ENCODE measurements around the gene AP2A2.

GRCh38 chr11:959608-960007 lies 33.9 kb downstream of the AP2A2 start:
- TF ChIP-seq POLR2A (IDR thresholded peaks at IDR 0.05), result no peak
- TF ChIP-seq CTCF (IDR thresholded peaks at IDR 0.05 in 8 of 11, conservative IDR thresholded peaks at IDR 0.05 in 3 of 11), result peak in 1 of 11 experiments; percentile 14
- peak in 2 of 3 donors; percentile 36 to 58 for TF ChIP-seq POLR2AphosphoS5 (IDR thresholded peaks at IDR 0.05)
